GM18508 (cell line): Measurements from ENCODE around the gene STEAP1B.
A peak's percentile ranks its signal among the peaks of the same experiment; 100 is the strongest.
"Not testable (repeated sequence)": the region's sequence is repeated elsewhere in the genome, so short reads cannot be mapped to it uniquely, and the experiment has no call there.

ENCODE experiments used
- ATAC-seq: cut with Tn5 transposase; IDR thresholded peaks from one replicate; pipeline ENCODE4 v1.9.1; 2021; ENCODE audit warnings: moderate number of reproducible peaks; ENCODE audit not compliant: insufficient read depth, unreplicated experiment

Gene STEAP1B

GRCh38 chr7:22464299-22464698 lies 35.7 kb downstream of the STEAP1B start:
- ATAC-seq, result no peak

- ATAC-seq, result no peak
Measured at GRCh38 chr7:22460363-22460988, 39.5 kb downstream of the STEAP1B start.

GRCh38 chr7:22457471-22457870 lies 42.5 kb downstream of the STEAP1B start:
- ATAC-seq, result no peak

- no peak for ATAC-seq
Measured at GRCh38 chr7:22454446-22454845, 45.5 kb downstream of the STEAP1B start.

GRCh38 chr7:22452960-22453558 lies 46.9 kb downstream of the STEAP1B start:
- ATAC-seq, result no peak

- ATAC-seq, result no peak
Measured at GRCh38 chr7:22452142-22452959, 47.6 kb downstream of the STEAP1B start.

GRCh38 chr7:22450013-22450412 lies 50.0 kb downstream of the STEAP1B start:
- not testable (repeated sequence) for ATAC-seq

GRCh38 chr7:22447762-22448161 lies 52.2 kb downstream of the STEAP1B start:
- ATAC-seq, result peak; percentile 74

GRCh38 chr7:22447008-22447407 lies 53.0 kb downstream of the STEAP1B start:
- ATAC-seq, result no peak

GRCh38 chr7:22445853-22446252 lies 54.1 kb downstream of the STEAP1B start:
- no peak for ATAC-seq

GRCh38 chr7:22445140-22445743 lies 54.7 kb downstream of the STEAP1B start:
- ATAC-seq, result no peak

- no peak for ATAC-seq
Measured at GRCh38 chr7:22444181-22444971, 55.6 kb downstream of the STEAP1B start.

GRCh38 chr7:22443370-22444180 lies 56.4 kb downstream of the STEAP1B start:
- no peak for ATAC-seq

GRCh38 chr7:22442882-22443369 lies 57.1 kb downstream of the STEAP1B start:
- ATAC-seq, result no peak

- ATAC-seq, result no peak
Measured at GRCh38 chr7:22442187-22442881, 57.7 kb downstream of the STEAP1B start.

GRCh38 chr7:22441157-22441556 lies 58.8 kb downstream of the STEAP1B start:
- ATAC-seq, result no peak

- no peak for ATAC-seq
Measured at GRCh38 chr7:22438994-22439393, 61.0 kb downstream of the STEAP1B start.

GRCh38 chr7:22436552-22436951 lies 63.4 kb downstream of the STEAP1B start:
- not testable (repeated sequence) for ATAC-seq

GRCh38 chr7:22435720-22436119 lies 64.3 kb downstream of the STEAP1B start:
- no peak for ATAC-seq
